ENCODE measurements around the gene SLC38A10.

Gene SLC38A10

GRCh38 chr17:81222906-81223761 is 72.0 kb downstream of the SLC38A10 start, which contains the start of gene CEP131:
Gene CEP131, minus strand, starts transcription at chr17:81222965. Its CDS starts 2,909 bp downstream, at chr17:81220056.
- DNase-seq, result peak; percentile 99

GRCh38 chr17:81222620-81222905 is 72.5 kb downstream of the SLC38A10 start:
- DNase-seq, result no peak

GRCh38 chr17:81221842-81222619 is 73.1 kb downstream of the SLC38A10 start:
- no peak for DNase-seq

GRCh38 chr17:81221371-81221841 is 73.7 kb downstream of the SLC38A10 start:
- DNase-seq, result no peak

GRCh38 chr17:81219476-81220180 is 75.5 kb downstream of the SLC38A10 start:
- DNase-seq, result no peak

- no peak for DNase-seq
Measured at GRCh38 chr17:81218991-81219390, 76.1 kb downstream of the SLC38A10 start.

GRCh38 chr17:81218459-81218858 is 76.6 kb downstream of the SLC38A10 start:
- DNase-seq, result no peak

GRCh38 chr17:81217491-81217890 is 77.6 kb downstream of the SLC38A10 start:
- no peak for DNase-seq

GRCh38 chr17:81213978-81214377 is 81.1 kb downstream of the SLC38A10 start:
- no peak for DNase-seq

- no peak for DNase-seq
Measured at GRCh38 chr17:81212365-81212764, 82.7 kb downstream of the SLC38A10 start.

GRCh38 chr17:81210868-81211267 is 84.2 kb downstream of the SLC38A10 start:
- no peak for DNase-seq

GRCh38 chr17:81210466-81210865 is 84.6 kb downstream of the SLC38A10 start:
- DNase-seq, result no peak

- DNase-seq, result no peak
Measured at GRCh38 chr17:81209141-81209540, 86.0 kb downstream of the SLC38A10 start.

- DNase-seq, result no peak
Measured at GRCh38 chr17:81208651-81209050, 86.5 kb downstream of the SLC38A10 start.

GRCh38 chr17:81207610-81208581 is 87.2 kb downstream of the SLC38A10 start:
- DNase-seq, result peak in 1 of 2 donors; percentile 7

- no peak for DNase-seq
Measured at GRCh38 chr17:81206657-81207056, 88.5 kb downstream of the SLC38A10 start.

GRCh38 chr17:81206166-81206565 is 88.9 kb downstream of the SLC38A10 start:
- no peak for DNase-seq

GRCh38 chr17:81204578-81204977 is 90.5 kb downstream of the SLC38A10 start:
- no peak for DNase-seq

GRCh38 chr17:81203136-81203535 is 92.0 kb downstream of the SLC38A10 start:
- DNase-seq, result no peak

GRCh38 chr17:81202318-81202717 is 92.8 kb downstream of the SLC38A10 start:
- no peak for DNase-seq

GRCh38 chr17:81200695-81201580 is 94.2 kb downstream of the SLC38A10 start:
- DNase-seq, result peak; percentile 25 to 35
